ENCODE measurements around the gene NOX1.
"Not testable (repeated sequence)": the region's sequence is repeated elsewhere in the genome, so short reads cannot be mapped to it uniquely, and the experiment has no call there.

The NOX1 gene

DNA sequence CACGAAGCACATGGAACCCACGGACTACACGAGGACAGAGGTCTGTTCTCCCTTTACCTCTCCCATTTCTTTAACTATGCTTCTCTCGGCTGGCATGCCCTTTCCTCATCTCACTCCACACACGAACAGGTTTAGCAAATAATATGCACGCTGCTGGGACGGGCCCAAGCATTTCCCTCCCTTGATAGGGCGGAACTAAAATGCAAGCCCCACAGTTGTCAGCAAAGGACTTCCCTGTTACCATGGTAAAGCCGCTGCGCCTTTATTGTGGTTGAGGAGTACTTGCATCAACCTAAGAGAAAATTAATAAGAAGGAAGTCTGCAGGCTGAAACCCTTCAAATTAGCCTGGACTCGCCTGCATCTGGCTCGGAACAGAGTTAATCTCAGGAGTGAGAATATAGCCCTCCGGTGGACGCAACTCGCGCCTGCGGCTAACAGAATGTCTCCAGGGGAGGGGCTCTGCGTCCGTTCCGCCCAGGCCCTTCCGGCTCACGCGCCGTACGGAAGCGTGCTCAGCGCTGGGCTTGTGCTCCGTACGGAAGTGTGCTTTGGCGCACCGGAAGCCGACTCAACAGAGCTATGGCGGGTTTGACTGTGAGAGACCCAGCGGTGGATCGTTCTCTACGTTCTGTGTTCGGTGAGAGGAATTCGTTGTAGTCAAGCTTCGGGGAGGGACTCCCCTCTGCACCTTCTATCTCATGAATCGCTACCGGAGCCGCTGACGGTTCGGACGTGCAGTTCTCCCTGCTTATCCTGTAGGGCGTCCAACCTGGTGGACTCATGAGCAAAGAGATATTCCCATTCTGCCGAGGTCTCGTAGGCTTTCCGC is 54.1 kb downstream of the NOX1 start, which contains the start of gene CSTF2:
Gene CSTF2, plus strand, starts transcription at position 555 of the 830 bp plus-strand sequence. Its CDS starts 26 bp downstream, at position 581.
- peak; percentile 78 for DNase-seq (ENCODE audit: low spot score)

DNA sequence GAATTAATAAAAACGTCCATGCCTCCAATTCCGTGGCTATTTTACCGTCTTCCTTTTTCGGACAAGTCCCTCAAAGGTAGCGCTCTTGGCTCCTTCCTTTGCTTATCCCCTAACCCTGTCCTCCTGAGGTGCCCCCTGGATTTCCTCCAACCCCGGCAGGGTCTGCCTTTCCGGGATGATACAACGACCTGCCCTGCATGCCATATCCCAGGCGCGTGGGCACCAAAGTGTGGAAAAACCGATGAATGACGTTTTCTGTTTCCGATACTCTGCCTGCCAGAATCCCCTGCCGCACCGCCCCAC is 54.7 kb downstream of the NOX1 start:
- DNase-seq (ENCODE audit: low spot score): no peak

DNA sequence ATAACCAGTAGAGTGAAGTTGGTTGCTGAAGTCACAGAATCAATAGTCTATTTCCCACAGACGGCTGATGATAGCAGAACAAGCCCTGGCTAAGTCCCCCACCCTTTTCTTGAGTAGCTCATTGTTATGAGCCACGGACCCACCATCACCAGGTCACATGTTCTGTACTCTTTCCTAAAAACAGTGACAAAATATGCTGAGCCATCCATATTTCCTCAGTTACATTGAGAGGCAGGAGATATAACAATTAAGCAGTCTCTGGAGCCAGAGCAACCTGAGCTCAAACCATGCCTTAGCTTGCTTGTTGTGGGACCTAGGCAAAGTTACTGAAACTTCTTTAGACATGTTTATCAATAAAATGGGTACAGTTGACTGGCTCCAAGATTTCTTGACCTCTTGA is 56.8 kb downstream of the NOX1 start:
- no peak for DNase-seq (ENCODE audit: low spot score)

DNA sequence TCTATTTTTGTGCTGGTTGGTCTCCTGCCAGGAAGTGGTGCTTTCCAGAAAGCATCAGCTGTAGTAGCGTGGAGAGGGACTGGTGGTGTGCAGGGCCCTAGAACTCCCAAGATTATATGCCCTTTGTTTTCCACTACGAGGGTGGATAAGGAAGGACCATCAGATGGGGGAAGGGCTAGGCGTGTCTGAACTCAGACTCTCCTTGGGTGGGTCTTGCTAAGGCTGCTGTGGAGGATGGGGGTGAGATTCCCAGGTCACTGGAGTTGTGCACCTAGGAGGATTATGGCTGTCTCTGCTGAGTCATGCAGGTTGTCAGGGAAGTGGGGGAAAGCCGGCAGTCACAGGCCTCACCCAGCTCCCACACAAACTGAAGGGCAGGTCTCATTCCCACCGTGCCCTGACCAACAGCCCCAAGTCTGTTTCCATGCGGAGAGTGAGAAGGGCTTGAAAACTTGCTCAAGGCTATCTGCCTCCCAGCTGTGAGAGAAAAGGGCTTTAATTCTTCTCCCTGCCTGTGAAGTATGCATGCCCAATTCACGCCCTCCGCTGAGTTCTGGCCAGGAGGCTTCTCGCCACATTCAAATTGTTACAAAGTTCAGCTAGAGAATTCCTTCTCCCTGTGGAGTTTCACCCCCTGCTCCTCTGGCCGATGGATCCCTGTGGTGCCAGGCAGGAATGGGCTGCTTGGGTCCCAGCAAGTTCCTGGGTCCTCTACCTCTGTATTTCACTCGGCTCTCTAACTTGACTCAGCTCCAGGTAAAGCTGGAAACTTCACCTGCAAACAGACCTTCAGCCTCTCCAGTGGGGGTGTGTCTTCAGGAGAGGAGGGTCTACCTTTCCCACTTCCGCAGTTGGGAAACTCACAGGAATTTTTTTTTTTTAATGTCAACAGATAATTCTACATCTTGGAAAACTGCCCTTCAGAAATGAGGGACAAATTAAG is 61.7 kb downstream of the NOX1 start:
- no peak for DNase-seq (ENCODE audit: low spot score)

DNA sequence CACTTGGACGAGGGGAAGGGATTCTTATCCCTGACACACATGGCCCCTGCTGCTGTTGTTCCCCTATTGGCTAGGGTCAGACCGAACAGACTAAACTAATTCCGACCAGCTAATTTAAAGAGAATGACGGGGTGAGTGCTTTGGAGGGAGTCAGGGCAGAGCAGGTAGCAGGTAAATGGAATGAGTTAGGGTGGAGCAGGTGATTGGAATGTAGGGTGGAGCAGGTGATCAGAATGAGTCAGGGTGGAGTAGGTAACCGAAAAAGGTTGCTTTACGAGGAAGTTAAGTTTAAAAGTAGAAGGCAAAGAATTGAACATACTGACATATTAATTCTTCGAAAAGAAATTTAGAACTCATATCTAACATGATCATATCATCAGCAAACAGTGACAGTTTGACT is 65.9 kb downstream of the NOX1 start:
- not testable (repeated sequence) for DNase-seq (ENCODE audit: low spot score)

DNA sequence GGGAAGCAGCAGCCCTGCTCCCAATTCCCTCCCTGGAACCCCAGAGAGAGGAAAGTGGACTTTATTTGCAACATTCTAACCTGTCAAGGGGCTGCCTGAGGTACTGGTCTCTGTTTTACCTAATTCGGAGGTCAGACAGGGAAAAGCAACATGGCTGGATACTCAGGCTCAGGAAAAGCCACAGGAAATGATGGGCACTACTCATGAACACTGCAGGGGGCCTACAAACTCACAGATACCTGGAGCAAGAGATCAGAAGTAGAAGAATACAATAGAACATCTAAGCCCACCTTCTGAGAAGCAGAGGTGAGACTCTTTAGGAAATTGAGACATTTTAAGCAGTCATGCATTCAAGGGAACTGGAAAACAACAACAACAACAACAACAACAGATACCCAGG is 69.4 kb downstream of the NOX1 start:
- DNase-seq (ENCODE audit: low spot score): no peak

DNA sequence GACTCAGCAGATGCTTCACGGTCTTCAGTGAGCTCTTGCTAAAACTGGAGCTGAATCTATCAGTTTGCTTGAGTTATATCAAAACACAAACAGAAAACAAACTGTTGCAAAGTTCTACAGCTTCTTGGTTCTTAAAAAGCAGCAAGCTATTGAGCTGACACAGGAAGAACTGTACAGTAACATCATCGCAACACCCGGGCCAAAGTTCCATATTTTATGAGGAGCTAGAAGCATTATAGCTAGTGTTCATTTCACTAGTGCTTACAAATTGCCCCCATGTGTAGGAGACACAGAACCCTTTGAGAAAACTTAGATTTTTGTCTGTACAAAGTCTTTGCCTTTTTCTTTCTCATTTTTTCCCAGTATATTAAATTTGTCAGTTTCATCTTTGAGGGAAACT is 71.3 kb downstream of the NOX1 start:
- DNase-seq (ENCODE audit: low spot score): no peak

DNA sequence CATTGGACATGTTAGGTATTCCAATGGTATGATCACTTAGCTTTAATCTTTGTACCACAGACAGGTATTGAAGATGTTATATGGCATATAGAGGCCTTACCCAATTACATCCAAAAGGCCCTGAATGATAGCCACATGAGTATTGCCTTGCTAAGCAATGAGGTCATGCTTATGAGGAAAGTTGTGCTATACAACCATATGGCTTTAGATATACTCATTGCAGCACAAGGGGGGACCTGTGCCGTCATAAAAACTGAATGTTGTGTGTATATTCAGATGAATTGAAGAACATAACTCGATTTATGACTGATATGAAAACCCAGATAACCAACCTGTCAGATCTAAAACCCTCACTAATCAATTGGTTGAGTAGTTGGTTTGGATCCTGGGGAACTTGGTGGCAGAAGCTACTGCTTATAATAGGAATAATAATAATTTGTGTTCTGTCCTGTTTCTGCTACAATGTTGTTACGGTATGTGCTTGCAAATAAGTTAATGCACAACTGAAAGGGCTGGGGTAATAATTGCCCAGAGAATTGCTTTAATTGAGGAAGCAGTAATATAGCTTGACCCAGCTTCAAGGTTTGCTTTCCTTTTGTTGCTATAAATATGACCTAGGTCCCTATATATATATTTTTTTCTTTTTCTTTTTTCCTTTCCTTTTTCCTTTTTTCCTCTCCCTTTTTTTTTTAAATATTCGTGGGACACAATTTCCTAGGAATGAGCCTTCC is 75.5 kb downstream of the NOX1 start:
- no peak for DNase-seq (ENCODE audit: low spot score)

DNA sequence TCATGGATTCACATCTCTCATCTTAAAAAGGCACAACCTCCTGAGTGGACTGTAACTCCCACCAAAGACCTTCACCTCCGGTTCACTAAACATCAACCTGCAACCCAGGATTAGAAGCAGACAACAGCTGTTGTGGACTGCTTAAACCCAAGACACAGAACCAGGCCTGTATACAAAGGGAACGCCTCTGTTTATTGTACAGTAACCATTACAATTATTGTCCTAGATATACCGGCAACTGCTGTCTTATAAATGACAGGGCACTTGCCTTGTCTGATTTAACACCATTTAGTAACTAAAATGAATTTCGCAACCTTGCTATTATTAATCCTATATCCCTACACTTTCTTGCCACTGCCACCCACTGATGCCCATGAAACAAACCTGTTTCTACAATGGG is 76.8 kb downstream of the NOX1 start:
- no peak for DNase-seq (ENCODE audit: low spot score)

DNA sequence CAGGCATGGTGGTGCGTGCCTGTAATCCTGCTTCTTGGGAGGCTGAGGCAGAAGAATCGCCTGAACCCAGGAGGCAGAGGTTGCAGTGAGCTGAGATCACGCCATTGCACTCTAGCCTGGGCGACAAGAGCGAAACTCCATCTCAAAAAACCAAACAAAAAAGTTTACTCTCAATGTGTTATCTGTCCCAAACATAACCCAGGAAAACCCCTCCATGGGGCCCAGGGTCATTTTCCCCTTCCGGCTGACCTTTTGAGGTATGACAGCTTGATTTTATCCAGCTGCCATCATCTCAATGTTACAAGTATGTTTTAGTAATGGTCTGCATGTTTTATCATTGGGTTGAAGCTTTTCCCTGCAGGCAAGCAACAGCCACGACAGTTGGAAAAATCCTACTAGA is 77.8 kb downstream of the NOX1 start:
- not testable (repeated sequence) for DNase-seq (ENCODE audit: low spot score)
